Measurements from ENCODE around the gene SLC13A3.

Gene SLC13A3

DNA sequence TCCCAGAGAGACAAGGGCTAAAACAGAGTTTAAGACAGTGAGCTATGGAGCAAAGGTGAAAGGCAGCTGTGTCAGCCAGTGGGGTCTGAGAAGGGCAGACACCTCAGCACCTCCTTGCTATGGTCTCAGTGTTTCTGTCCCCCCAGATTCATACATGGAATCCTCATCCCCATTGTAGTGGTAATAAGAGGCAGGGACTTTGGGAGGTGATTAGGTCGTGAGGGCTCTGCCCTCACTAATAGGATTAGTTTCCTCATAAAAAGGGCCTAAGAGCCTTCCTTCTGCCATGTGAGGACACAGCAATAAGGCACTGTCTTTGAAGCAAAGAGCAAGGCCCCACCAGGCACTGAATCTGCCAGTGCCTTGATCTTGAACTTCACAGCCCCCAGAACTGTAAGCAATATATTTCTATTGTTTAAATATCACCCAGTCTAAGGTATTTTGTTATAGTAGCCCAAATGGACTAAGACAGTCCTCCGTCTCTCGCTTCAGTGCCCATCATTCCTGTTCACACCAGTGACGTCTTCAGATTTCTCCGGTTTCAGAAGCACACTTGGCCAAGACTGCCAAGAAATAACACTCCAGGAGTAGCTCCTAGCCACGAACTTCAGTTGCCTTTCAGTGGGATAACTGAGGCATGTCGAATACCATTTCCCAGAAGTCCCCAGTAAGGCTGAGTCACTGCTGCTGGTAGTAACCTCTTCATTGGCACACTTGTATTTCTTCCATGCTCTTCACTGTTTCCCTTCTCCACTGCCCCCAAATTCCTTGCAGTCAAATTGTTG lies 32.8 kb downstream of the SLC13A3 start:
- H3K79me2 ChIP-seq (ENCODE audit: insufficient read depth, low read length): no peaks in the 10 kb centered on the region
- H3K4me3 ChIP-seq (ENCODE audit: low read depth, low read length, poor library complexity, severe bottlenecking): no peak overlapping the region
- no peak overlapping the region for H3K27ac ChIP-seq (ENCODE audit: low read depth, low read length, poor library complexity, severe bottlenecking)
- H3K27me3 ChIP-seq (ENCODE audit: insufficient read depth, low read length): no peaks in the 10 kb centered on the region
- no peak overlapping the region for H3K9ac ChIP-seq (ENCODE audit: low read length)
- no peaks in the 10 kb centered on the region for H3K9me3 ChIP-seq (ENCODE audit: low read length)
- no peak overlapping the region for H2AFZ ChIP-seq (ENCODE audit: low read length)
- H3K9me2 ChIP-seq (ENCODE audit: low read depth, low read length): no peaks in the 10 kb centered on the region
- H3F3A ChIP-seq (ENCODE audit: insufficient read depth, low read length): no peaks in the 10 kb centered on the region
- TF ChIP-seq EZH2 (IDR thresholded peaks at IDR 0.05; ENCODE audit: borderline replicate concordance, low read length): no peak
- TF ChIP-seq, protein P1, sequence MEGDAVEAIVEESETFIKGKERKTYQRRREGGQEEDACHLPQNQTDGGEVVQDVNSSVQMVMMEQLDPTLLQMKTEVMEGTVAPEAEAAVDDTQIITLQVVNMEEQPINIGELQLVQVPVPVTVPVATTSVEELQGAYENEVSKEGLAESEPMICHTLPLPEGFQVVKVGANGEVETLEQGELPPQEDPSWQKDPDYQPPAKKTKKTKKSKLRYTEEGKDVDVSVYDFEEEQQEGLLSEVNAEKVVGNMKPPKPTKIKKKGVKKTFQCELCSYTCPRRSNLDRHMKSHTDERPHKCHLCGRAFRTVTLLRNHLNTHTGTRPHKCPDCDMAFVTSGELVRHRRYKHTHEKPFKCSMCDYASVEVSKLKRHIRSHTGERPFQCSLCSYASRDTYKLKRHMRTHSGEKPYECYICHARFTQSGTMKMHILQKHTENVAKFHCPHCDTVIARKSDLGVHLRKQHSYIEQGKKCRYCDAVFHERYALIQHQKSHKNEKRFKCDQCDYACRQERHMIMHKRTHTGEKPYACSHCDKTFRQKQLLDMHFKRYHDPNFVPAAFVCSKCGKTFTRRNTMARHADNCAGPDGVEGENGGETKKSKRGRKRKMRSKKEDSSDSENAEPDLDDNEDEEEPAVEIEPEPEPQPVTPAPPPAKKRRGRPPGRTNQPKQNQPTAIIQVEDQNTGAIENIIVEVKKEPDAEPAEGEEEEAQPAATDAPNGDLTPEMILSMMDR (IDR thresholded peaks at IDR 0.05; ENCODE audit: low read length): no peak
- H3K4me2 ChIP-seq (ENCODE audit: low read length): no peak overlapping the region
- H4K20me1 ChIP-seq (ENCODE audit: insufficient read depth, low read length): no peaks in the 10 kb centered on the region
- H3K4me1 ChIP-seq (ENCODE audit: insufficient read depth, low read length, severe bottlenecking): no peaks in the 10 kb centered on the region
- no peaks in the 10 kb centered on the region for H3K36me3 ChIP-seq (ENCODE audit: insufficient read depth, low read length)

DNA sequence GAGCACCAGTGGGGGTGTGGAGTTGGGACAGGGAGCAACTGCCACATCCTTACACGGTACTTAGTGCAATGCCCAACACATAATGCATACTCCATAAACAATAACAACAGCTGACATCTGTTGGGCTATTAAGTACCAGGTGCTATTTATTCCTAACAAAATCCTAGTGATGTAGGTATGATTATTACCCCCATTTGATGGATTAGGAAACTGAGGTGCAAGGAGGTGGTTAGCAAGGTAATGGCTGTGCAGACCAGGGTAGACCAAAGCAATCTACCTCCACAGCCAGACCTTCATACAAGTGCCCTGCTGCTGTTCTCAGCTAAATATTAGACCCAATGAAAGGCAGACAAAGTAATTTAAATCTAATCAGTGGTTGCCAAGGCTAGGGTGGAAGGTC lies 36.8 kb downstream of the SLC13A3 start:
- Histone ChIP-seq H4K20me1 (ENCODE audit: insufficient read depth, low read length) (no peaks in the 10 kb centered on the region), H3K27ac (ENCODE audit: low read depth, low read length, poor library complexity, severe bottlenecking) (no peak overlapping the region), H3K4me2 (ENCODE audit: low read length) (no peak overlapping the region), H2AFZ (ENCODE audit: low read length) (no peak overlapping the region), H3K4me3 (ENCODE audit: low read depth, low read length, poor library complexity, severe bottlenecking) (no peak overlapping the region), H3K9ac (ENCODE audit: low read length) (no peak overlapping the region), H3K27me3 (ENCODE audit: insufficient read depth, low read length) (no peaks in the 10 kb centered on the region), H3K4me1 (ENCODE audit: insufficient read depth, low read length, severe bottlenecking) (no peaks in the 10 kb centered on the region), H3K9me3 (ENCODE audit: low read length) (no peaks in the 10 kb centered on the region), H3K79me2 (ENCODE audit: insufficient read depth, low read length) (no peaks in the 10 kb centered on the region), H3F3A (ENCODE audit: insufficient read depth, low read length) (no peaks in the 10 kb centered on the region), H3K36me3 (ENCODE audit: insufficient read depth, low read length) (no peaks in the 10 kb centered on the region), H3K9me2 (ENCODE audit: low read depth, low read length) (no peaks in the 10 kb centered on the region)
- TF ChIP-seq, protein P1 (IDR thresholded peaks at IDR 0.05; ENCODE audit: low read length): no peak

DNA sequence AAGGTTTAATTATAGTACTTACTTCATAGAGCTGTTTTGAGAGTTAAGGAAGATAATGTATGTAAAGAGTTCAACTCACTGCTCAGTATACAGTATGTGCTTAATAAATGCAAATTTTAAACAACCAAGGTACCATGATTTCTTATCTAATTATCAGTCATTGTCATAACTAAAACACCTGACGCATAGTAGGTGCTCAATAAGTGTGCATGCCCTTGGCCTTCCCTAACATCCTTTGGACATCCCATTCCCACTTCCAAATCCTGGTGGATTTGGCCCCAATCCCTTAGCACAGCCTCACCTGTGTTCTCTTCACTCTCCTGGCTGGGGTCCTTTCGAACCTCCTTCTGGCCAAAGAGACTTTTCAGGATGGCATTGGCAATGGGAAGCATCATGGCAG lies 41.1 kb downstream of the SLC13A3 start:
- no peaks in the 10 kb centered on the region for H3K4me1 ChIP-seq (ENCODE audit: insufficient read depth, low read length, severe bottlenecking)
- no peaks in the 10 kb centered on the region for H3K9me3 ChIP-seq (ENCODE audit: low read length)
- no peak overlapping the region for H3K27ac ChIP-seq (ENCODE audit: low read depth, low read length, poor library complexity, severe bottlenecking)
- TF ChIP-seq, protein P1 (IDR thresholded peaks at IDR 0.05; ENCODE audit: low read length): no peak
- TF ChIP-seq EZH2 (IDR thresholded peaks at IDR 0.05; ENCODE audit: borderline replicate concordance, low read length): no peak
- no peaks in the 10 kb centered on the region for H3K9me2 ChIP-seq (ENCODE audit: low read depth, low read length)
- no peaks in the 10 kb centered on the region for H4K20me1 ChIP-seq (ENCODE audit: insufficient read depth, low read length)
- no peak overlapping the region for H2AFZ ChIP-seq (ENCODE audit: low read length)
- H3K4me3 ChIP-seq (ENCODE audit: low read depth, low read length, poor library complexity, severe bottlenecking): no peak overlapping the region
- H3K27me3 ChIP-seq (ENCODE audit: insufficient read depth, low read length): 0 out of 2 replicates have a peak, but pooled peaks cover 8% of the 10 kb centered on the region
- H3K36me3 ChIP-seq (ENCODE audit: insufficient read depth, low read length): no peaks in the 10 kb centered on the region
- no peak overlapping the region for H3K4me2 ChIP-seq (ENCODE audit: low read length)
- H3K79me2 ChIP-seq (ENCODE audit: insufficient read depth, low read length): no peaks in the 10 kb centered on the region
- no peaks in the 10 kb centered on the region for H3F3A ChIP-seq (ENCODE audit: insufficient read depth, low read length)
- no peak overlapping the region for H3K9ac ChIP-seq (ENCODE audit: low read length)

All from OCI-LY1 (cell line).